Esophagus muscularis mucosa (tissue), 4 donors: ENCODE measurements around the gene SWAP70.

Experiments
- CTCF ChIP-seq, 3 experiments: fragments of 200-600 bp in 2 of 3; fragments of 450-650 bp in 1 of 3; sonication (generic) in 2 of 3; IDR thresholded peaks; one replicate each; pipeline ENCODE4 v1.5.1; 2017 to 2019; ENCODE audit warnings: antibody characterized with exemption in 3 of 3, mild to moderate bottlenecking in 2 of 3, moderate library complexity in 1 of 3
- EP300 ChIP-seq: sonication (generic); formaldehyde crosslinking; IDR thresholded peaks from one replicate; pipeline ENCODE4 v1.6.1; 2017; ENCODE audit warnings: antibody characterized with exemption
- POLR2A ChIP-seq: fragments of 450-650 bp; IDR thresholded peaks from one replicate; pipeline ENCODE4 v1.6.1; 2017; ENCODE audit warnings: antibody characterized with exemption, moderate library complexity, mild to moderate bottlenecking, low read depth
- POLR2AphosphoS5 ChIP-seq, 2 donors: sonication (generic); formaldehyde crosslinking; IDR thresholded peaks; one replicate each; pipeline ENCODE4 v1.6.1; 2017; ENCODE audit warnings: antibody characterized with exemption in 2 of 2

DNA sequence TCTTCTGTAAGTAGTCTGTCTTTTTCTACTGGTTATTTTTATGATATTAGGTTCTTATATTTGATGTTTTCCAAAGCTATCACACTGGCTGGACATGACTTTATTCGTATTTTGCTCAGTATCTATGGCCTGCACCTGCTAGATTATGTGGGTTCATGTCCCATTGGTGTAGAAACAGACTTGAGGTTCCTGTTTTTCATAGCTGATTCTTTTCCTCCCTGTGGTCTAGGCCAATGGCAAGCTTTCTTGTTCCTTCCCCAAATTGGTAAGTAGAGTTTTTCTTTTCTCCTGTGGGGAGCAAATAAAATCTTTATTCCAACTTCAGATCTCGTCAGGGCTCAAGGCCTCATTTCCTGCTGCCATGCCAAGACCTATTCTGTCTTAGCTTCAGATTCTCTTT, 30.2 kb upstream of the SWAP70 start:
- no peak for TF ChIP-seq POLR2A
- no peak for TF ChIP-seq CTCF (IDR thresholded peaks at IDR 0.05)
- no peak for TF ChIP-seq EP300
- no peak for TF ChIP-seq POLR2AphosphoS5 (IDR thresholded peaks at IDR 0.05)
